Effector memory CD4-positive, alpha-beta T cell (primary cell): Measurements from ENCODE around the gene STIM1.

Experiments used
- DNase-seq, 3 donors: peaks; one replicate each; pipeline ENCODE4 v3.0.0-alpha.2; 2020
- H3K27ac ChIP-seq: 2 replicates; pipeline ENCODE4 v1.7.0; 2013; ENCODE audit warnings: mild to moderate bottlenecking, low read length, moderate library complexity; ENCODE audit not compliant: insufficient read depth, poor library complexity, severe bottlenecking
- H3K27me3 ChIP-seq: replicated peaks from 2 replicates; pipeline ENCODE4 v1.7.0; 2013; ENCODE audit warnings: mild to moderate bottlenecking, low read length; ENCODE audit not compliant: insufficient read depth, control insufficient read depth, poor library complexity, severe bottlenecking
- H3K36me3 ChIP-seq: 2 replicates; pipeline ENCODE4 v1.7.0; 2013; ENCODE audit warnings: mild to moderate bottlenecking, low read length, moderate library complexity; ENCODE audit not compliant: control insufficient read depth, insufficient read depth
- H3K4me1 ChIP-seq: 2 replicates; pipeline ENCODE4 v1.7.0; 2013; ENCODE audit warnings: low read length, mild to moderate bottlenecking; ENCODE audit not compliant: control insufficient read depth, insufficient read depth, poor library complexity, severe bottlenecking
- H3K4me3 ChIP-seq: 2 replicates; pipeline ENCODE4 v1.7.0; 2013; ENCODE audit warnings: low read length, low read depth, mild to moderate bottlenecking; ENCODE audit not compliant: insufficient read depth, poor library complexity, severe bottlenecking
- H3K9me3 ChIP-seq: 2 replicates; pipeline ENCODE4 v1.7.0; 2013; ENCODE audit warnings: mild to moderate bottlenecking, low read length, moderate library complexity; ENCODE audit not compliant: control insufficient read depth

Gene STIM1

GRCh38 chr11:3956038-3956437 lies 100.6 kb downstream of the STIM1 start:
- DNase-seq: no peak
- H3K4me3 ChIP-seq: no peak overlapping the region
- no peak overlapping the region for H3K27ac ChIP-seq
- no peaks in the 10 kb centered on the region for H3K9me3 ChIP-seq
- H3K27me3 ChIP-seq: no peaks in the 10 kb centered on the region
- peaks cover 40% of the 10 kb centered on the region for H3K4me1 ChIP-seq
- H3K36me3 ChIP-seq: no peaks in the 10 kb centered on the region

- Histone ChIP-seq H3K4me3 (no peak overlapping the region), H3K4me1 (peaks cover 33% of the 10 kb centered on the region), H3K27me3 (no peaks in the 10 kb centered on the region), H3K36me3 (no peaks in the 10 kb centered on the region), H3K9me3 (no peaks in the 10 kb centered on the region), H3K27ac (no peak overlapping the region)
- no peak for DNase-seq
These were observed 101.3 kb downstream of the STIM1 start for GRCh38 chr11:3956748-3957147.

GRCh38 chr11:3957437-3957836 lies 102.0 kb downstream of the STIM1 start:
- H3K36me3 ChIP-seq: no peaks in the 10 kb centered on the region
- no peaks in the 10 kb centered on the region for H3K27me3 ChIP-seq
- H3K4me1 ChIP-seq: peaks cover 27% of the 10 kb centered on the region
- DNase-seq: no peak
- H3K4me3 ChIP-seq: no peak overlapping the region
- no peak overlapping the region for H3K27ac ChIP-seq
- H3K9me3 ChIP-seq: no peaks in the 10 kb centered on the region

DNA sequence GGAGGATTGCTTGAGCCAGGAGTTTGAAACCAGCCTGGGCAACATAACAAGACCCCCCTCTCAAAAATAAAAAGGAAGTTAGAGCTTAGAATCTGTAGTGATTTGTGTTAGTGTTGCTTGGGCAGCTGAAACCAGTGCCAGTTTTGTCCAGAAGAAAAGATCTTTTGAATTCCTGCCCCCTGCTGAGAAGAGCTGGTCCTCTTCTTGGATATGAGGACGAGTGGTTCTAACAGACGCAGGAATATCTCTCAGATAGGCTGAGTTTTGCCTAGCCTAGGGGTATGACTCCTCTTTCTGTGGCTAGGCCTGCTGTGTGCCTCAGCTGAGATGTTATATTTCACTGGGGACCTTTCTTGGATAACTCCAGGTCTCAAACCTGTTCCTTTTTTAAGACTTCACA lies 102.8 kb downstream of the STIM1 start:
- no peaks in the 10 kb centered on the region for H3K36me3 ChIP-seq
- no peaks in the 10 kb centered on the region for H3K27me3 ChIP-seq
- H3K4me3 ChIP-seq: no peak overlapping the region
- H3K9me3 ChIP-seq: no peaks in the 10 kb centered on the region
- H3K4me1 ChIP-seq: peaks cover 18% of the 10 kb centered on the region
- no peak overlapping the region for H3K27ac ChIP-seq
- no peak for DNase-seq

- Histone ChIP-seq H3K36me3 (no peaks in the 10 kb centered on the region), H3K27me3 (no peaks in the 10 kb centered on the region), H3K27ac (no peak overlapping the region), H3K4me3 (no peak overlapping the region), H3K4me1 (peaks cover 9% of the 10 kb centered on the region), H3K9me3 (no peaks in the 10 kb centered on the region)
- DNase-seq: no peak
These were observed 103.8 kb downstream of the STIM1 start for GRCh38 chr11:3959015-3959902.

GRCh38 chr11:3959903-3960265 lies 104.4 kb downstream of the STIM1 start:
- DNase-seq: no peak
- H3K36me3 ChIP-seq: no peaks in the 10 kb centered on the region
- H3K27me3 ChIP-seq: no peaks in the 10 kb centered on the region
- H3K27ac ChIP-seq: no peak overlapping the region
- H3K4me1 ChIP-seq: peaks cover 4% of the 10 kb centered on the region
- no peaks in the 10 kb centered on the region for H3K9me3 ChIP-seq
- H3K4me3 ChIP-seq: no peak overlapping the region

DNA sequence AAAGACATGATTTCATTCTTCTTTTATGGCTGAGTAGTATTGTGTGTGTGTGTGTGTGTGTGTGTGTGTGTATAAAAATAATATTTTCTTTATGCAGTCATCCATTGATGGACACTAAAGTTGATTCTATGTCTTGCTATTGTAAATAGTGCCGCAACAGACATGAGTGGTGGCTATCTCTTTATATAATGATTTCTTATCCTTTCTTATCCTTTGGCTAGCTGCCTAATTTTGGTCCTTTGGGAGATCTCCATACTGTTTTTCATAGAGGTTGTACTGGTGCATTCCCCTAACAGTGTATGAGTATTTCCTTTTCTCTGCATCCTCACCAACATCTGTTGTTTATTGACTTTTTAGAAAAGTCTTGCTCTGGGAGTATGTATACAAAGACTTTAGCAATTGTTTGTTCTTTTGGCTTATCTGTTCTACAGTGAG lies 107.0 kb downstream of the STIM1 start:
- no peaks in the 10 kb centered on the region for H3K4me1 ChIP-seq
- H3K36me3 ChIP-seq: no peaks in the 10 kb centered on the region
- DNase-seq: no peak
- H3K27me3 ChIP-seq: no peaks in the 10 kb centered on the region
- H3K27ac ChIP-seq: no peak overlapping the region
- H3K9me3 ChIP-seq: no peaks in the 10 kb centered on the region
- no peak overlapping the region for H3K4me3 ChIP-seq

GRCh38 chr11:3964056-3964455 lies 108.6 kb downstream of the STIM1 start:
- H3K4me1 ChIP-seq: peaks cover 2% of the 10 kb centered on the region

GRCh38 chr11:3964935-3965604 lies 109.6 kb downstream of the STIM1 start:
- Histone ChIP-seq H3K27ac (no peak overlapping the region), H3K36me3 (no peaks in the 10 kb centered on the region), H3K9me3 (no peaks in the 10 kb centered on the region), H3K4me3 (no peak overlapping the region), H3K4me1 (peaks cover 9% of the 10 kb centered on the region), H3K27me3 (no peaks in the 10 kb centered on the region)
- no peak for DNase-seq

More at GRCh38 chr11:3964056-3964455, 108.6 kb downstream of the STIM1 start:
- Histone ChIP-seq H3K27me3 (no peaks in the 10 kb centered on the region), H3K27ac (no peak overlapping the region), H3K36me3 (no peaks in the 10 kb centered on the region), H3K9me3 (no peaks in the 10 kb centered on the region), H3K4me3 (no peak overlapping the region)
- DNase-seq: no peak

DNA sequence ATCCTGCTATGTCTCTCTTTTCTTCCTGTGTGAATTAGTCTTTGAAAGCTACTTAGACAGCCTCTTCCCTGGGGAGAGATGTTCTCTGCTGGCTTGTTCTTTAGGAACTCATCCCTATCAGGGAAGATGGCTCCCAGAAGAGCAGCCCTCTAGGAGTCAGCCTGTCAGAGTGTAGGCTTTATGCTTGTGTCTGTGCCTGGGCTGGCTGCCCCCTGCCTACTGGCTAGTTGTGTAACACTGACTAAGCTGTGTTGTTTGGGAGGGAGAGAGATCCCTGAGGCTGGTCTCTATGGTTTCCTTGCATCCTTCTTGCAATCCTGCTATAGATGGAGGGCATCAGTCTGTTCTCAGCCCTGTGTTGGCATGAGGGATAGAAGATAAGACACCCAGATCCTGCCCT lies 112.2 kb downstream of the STIM1 start:
- no peaks in the 10 kb centered on the region for H3K27me3 ChIP-seq
- no peaks in the 10 kb centered on the region for H3K9me3 ChIP-seq
- no peak for DNase-seq
- no peak overlapping the region for H3K27ac ChIP-seq
- peaks cover 9% of the 10 kb centered on the region for H3K4me1 ChIP-seq
- no peak overlapping the region for H3K4me3 ChIP-seq
- H3K36me3 ChIP-seq: no peaks in the 10 kb centered on the region
